GM19351 (cell line): Measurements from ENCODE around the gene TLR1.
"Not testable (repeated sequence)": the region's sequence is repeated elsewhere in the genome, so short reads cannot be mapped to it uniquely, and the experiment has no call there.

Experiments
- ATAC-seq: cut with Tn5 transposase; IDR thresholded peaks from one replicate; pipeline ENCODE4 v1.9.1; 2021; ENCODE audit warnings: mild to moderate bottlenecking, moderate library complexity; ENCODE audit not compliant: unreplicated experiment

The TLR1 gene

GRCh38 chr4:38807462-38807861 is 2.9 kb upstream of the TLR1 start:
- ATAC-seq = not testable (repeated sequence)

GRCh38 chr4:38806251-38806650 is 1.7 kb upstream of the TLR1 start:
- not testable (repeated sequence) for ATAC-seq

- ATAC-seq = peak; percentile 73
These were observed 1.0 kb upstream of the TLR1 start for GRCh38 chr4:38805530-38806145.

GRCh38 chr4:38803833-38804653 is 548 bp downstream of the TLR1 start:
- ATAC-seq = peak; percentile 60

GRCh38 chr4:38802561-38803355 is 1.8 kb downstream of the TLR1 start:
- ATAC-seq = no peak

GRCh38 chr4:38800961-38801450 is 3.6 kb downstream of the TLR1 start:
- ATAC-seq = no peak

- no peak for ATAC-seq
These were observed 4.2 kb downstream of the TLR1 start for GRCh38 chr4:38800366-38800765.

- no peak for ATAC-seq
These were observed 9.5 kb downstream of the TLR1 start for GRCh38 chr4:38795087-38795486.

- ATAC-seq = no peak
These were observed 10.5 kb downstream of the TLR1 start for GRCh38 chr4:38794051-38794450.

- no peak for ATAC-seq
These were observed 13.6 kb downstream of the TLR1 start for GRCh38 chr4:38791010-38791409.

- no peak for ATAC-seq
These were observed 16.3 kb downstream of the TLR1 start for GRCh38 chr4:38788317-38788716.

GRCh38 chr4:38787693-38788092 is 16.9 kb downstream of the TLR1 start:
- no peak for ATAC-seq

GRCh38 chr4:38785901-38786402 is 18.6 kb downstream of the TLR1 start:
- peak; percentile 63 for ATAC-seq

- ATAC-seq = no peak
These were observed 19.4 kb downstream of the TLR1 start for GRCh38 chr4:38785041-38785790.

- no peak for ATAC-seq
These were observed 20.4 kb downstream of the TLR1 start for GRCh38 chr4:38784141-38784540.

GRCh38 chr4:38783109-38783460 is 21.5 kb downstream of the TLR1 start:
- ATAC-seq = no peak

- ATAC-seq = peak; percentile 62
These were observed 22.0 kb downstream of the TLR1 start, which contains the start of gene TLR10 for GRCh38 chr4:38782452-38783108. Gene TLR10 (minus strand): TSS chr4:38782990. CDS start chr4:38775590, 7,400 bp downstream.

- ATAC-seq = no peak
These were observed 22.7 kb downstream of the TLR1 start for GRCh38 chr4:38781854-38782261.

GRCh38 chr4:38780833-38781484 is 23.6 kb downstream of the TLR1 start:
- no peak for ATAC-seq
